Hepatic stellate cell (primary cell): ENCODE data around the gene PTPRQ.

Experiments used
- DNase-seq: peaks from one replicate; pipeline ENCODE4 v3.0.0; 2011; ENCODE audit warnings: low spot score

The PTPRQ gene

DNA sequence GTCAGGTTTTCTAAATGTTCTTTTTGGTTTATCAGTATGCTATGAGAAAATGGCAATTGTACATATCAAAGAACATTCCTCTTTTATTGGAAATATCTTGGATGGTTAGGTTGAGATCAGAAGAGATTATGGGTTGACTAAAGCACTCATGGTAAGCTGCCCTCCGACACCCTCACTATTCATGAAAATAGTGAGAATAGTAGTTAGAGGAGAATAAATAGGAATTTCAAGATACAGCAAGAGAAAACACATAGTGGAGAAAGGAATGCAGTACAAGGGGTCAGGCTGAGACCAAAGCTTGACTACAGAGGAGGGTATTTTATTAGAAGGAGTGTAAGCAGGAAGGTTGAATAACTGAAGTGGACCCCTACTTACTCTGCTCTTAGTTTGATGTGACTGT lies 112.5 kb downstream of the PTPRQ start:
- no peak for DNase-seq

DNA sequence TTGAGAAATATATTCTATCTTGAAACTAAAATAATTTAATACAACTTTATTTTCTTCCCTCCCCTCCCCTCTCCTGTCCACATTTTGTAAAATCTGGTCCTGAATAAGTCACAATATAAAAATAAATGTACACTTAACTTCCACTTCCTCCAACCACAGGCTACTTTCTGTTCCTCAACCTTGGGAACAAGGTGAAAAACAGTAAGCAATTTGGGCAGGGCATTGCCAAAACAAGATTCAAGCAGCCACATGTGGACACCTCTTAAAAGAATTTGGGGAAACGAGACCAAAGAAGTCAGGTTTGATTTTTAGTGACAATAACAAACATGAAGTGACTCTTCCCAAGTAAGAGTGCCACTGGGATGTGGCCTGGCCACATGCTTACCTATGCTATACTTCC lies 115.7 kb downstream of the PTPRQ start:
- DNase-seq = no peak

DNA sequence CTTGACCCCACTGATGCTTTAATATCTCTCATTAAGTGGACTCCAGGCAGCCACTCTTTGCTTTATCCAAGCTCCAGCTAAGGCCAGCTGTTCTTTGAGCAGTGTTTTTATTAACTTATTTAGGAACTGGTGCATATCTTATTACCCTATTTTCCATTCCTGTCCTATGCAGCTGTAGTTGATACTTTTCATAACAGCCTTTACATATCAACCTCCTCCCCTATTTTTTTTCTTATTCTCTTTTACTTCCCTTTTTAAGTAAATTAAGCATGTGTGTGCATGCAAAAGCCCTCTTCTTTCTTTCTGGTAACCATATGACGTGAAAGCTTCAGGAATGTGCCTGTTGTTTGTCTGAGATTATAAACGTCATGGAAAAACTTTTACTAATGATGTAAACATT lies 121.2 kb downstream of the PTPRQ start:
- no peak for DNase-seq

DNA sequence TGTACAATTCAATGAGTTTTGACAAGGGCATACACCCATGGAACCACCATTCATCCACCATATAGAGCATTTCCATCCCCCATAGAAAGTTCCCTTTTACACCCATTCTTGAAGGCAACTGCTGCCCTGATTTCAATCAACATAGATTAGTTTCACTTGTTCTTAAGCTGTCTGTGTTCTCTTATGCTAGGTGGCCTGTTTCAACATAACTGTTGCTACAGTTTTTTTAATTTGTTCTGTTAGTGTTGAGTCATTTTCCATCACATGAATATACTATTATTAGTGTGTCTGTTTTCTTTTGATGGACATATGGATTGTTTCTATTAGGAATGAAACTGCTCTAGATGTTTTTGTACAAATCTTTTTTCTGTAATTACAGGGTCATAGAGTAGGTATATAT lies 123.4 kb downstream of the PTPRQ start:
- DNase-seq = no peak

DNA sequence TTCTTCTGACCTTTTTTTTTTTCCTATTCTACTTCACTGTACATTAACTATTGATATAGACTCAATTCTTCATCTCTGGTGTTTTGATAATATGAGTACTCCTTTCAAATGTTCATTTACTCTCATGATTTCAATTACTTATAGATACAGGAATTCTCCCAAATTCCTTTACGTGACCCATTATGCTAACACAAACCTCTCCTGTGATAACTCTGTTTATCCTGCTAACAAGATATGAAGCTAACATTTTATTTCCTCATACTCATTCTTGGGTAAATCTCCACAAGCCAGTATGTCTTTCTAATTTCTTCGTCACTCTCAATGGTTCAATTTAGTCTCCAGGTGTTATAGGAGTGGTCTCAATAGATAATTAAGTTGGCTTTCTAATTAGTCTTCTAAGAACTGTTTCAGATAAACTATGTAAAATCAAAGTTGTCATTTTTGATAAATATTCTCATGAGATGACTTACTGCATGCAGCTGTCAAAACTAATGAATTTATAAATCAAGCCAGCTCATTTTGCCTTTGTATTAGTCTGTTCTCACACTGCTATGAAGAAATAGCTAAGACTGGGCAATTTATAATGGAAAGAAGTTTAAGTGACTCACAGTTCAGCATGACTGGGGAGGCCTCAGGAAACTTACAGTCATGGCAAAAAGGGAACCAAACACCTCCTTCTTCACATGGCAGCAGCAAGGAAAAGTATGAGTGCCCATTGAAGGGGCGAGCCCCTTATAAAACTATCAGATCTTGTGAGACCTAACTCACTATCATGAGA lies 132.8 kb downstream of the PTPRQ start:
- DNase-seq = no peak

DNA sequence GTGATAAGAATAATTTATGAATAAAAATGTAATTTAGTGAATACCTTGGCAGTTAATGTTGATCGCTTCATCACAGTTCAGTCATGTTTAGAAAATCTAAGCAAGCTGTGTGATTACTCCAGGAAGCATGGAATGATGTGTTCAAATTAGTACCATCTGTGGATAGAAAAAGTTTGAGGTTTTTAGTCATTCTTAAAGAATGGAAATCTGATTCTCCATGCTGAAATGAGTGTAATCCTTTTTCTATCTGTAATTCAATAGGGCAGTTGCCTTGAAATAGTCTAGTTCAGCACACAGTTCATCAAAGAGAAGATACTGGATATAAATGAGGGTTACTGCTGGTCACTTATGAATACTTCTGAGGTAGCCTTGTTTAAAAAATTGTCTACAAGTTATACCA lies 136.2 kb downstream of the PTPRQ start:
- DNase-seq = peak; percentile 68

DNA sequence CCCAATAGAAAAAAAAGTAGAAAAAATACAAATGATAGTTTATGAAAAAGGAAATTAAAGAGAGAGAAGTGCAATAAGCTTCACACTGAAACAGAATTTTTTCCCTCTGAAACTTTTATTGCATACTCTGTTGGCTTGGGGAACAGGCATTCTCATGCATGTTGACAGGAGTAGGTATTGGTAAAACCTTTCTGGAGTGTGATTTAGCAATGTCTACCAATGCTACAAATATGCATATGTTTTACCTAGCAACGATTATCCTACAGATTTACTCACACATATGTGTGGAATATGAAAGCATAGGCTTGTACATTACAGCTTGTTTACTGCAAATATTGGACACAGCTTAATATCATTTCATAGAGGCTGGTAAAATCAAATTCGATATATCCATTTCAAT lies 137.7 kb downstream of the PTPRQ start:
- no peak for DNase-seq

DNA sequence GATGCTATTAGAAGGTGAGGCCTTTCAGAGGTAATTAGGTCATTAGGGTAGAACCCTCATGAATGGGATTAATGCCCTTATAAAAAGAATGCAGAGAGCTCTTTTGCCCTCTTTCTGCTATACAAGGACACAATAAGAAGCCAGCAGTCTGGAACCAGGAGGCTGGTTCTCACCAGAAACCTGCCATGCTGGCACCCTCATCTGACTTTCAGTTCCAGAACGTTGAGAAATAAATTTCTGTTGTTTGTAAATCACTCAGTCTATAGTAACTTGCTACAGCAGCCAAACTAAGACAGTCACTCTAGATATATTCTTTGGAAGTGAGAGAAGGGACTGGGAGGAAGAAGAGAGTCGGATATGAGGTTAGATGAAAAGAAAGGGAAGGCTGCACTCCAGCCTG lies 138.4 kb downstream of the PTPRQ start:
- no peak for DNase-seq

DNA sequence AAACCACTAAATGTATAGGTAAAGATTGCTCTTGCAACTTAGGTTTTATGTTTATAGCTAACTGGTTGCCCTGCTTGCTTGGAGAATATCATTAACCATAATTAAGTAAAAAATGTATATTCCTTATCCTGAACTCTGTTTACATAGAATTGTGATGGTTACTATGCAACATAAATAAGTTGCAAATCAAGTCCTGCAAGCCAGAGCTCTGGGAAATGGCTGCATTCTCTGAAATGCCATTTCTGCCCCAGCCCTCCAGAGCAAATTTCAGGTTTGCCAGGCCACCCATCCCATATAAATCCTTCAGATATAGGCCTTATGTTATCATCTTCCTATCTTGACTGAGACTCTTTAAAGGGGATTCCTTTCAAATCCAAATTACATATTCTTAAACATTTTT lies 145.0 kb downstream of the PTPRQ start:
- DNase-seq = no peak

DNA sequence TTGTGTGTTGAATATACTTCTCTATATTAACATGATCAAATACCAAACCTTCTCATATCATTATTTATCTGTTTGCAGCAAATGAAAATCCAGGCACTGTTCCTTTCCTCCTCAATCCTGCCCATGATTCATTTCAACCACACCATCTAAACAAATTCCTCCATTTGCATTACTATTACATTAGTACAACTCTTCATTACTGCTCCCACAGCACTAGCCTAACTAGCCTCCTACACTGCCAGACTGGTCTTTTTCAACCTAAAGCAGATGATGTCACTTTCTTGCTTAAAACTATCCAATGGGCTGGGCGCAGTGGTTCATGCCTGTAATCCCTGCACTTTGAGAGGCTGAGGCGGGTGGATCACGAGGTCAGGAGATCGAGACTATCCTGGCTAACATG lies 146.1 kb downstream of the PTPRQ start:
- no peak for DNase-seq

DNA sequence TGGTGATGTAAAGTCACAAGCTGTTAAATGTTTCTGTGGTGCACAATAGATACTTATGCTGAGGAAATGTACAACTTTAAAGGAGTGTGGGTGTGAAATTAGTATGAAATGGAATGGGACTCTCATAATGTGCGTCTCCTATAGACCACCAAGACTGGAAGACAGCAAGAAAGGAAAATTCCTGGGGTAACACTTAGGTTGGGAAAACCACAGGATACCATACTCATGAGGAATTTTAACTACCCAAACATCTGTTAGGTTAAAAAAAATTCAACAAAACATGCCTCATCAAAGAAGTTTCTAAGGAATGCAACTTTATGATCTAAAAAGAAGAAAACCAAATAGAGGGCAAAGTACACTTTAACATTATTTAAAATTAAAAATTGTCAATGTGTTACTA lies 149.7 kb downstream of the PTPRQ start:
- DNase-seq = peak; percentile 8

DNA sequence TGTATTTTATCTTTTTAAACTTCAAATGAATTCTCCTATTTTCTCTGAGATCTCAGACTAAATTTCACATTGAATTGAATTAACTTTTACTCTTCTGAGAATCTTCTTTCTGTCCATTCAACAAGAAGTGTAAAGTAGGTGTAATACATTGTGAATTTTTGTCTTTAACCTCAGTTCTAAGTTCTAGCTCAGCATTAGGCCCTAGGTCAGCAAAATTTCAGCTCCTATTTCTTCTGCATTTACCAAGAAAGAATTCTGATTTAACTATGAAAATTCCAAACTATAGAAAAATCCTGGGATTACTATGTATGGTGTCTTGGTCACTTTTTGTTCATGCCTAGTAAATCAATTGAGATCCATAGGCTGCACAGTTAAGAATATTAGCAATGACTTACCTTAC lies 152.5 kb downstream of the PTPRQ start:
- DNase-seq = no peak

DNA sequence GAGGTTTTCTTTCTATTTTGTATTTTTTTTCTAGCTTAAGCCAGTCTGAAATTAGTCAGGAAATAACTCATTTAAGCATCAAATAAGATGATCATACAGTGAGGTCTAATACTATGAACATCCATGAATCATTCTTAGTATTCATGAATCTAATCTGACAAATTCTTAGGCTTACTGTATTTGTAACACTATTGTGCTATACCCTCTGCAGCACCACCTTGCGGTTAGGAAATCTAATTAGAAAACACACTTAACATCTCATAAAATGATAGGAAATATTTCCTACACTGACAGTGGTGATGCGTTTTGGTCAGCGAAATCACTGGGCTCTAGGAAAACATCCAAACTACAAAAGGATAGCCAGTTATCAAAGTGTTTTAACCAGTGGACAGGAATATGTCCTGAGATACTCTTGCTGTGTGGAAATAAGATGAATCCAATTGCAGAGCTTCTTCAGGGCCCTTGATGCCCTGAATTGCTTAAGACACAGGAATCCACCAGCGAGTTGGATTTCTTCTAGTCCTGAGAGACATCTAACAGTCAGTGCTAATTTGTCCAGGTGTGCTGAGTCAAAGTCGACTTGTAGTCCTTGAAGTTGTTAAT lies 154.1 kb downstream of the PTPRQ start:
- DNase-seq = no peak

DNA sequence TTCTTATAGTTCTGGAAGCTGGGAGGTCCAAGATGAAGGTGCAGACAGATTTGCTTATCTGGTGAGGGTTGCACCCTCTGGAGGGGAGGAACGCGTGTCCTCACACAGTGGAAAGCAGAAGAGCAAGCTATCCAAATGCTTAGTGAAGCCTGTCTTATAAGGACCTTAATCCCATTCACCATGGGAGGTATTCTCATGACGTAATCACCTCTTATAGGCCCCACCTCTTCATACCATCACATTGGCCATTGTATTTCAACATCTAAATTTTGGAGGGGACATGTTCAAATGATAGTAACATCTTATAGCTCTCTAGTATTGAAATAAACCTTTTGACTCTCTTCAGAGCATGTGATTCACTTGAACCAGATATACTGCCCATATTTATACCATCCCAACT lies 158.4 kb downstream of the PTPRQ start:
- DNase-seq = no peak

DNA sequence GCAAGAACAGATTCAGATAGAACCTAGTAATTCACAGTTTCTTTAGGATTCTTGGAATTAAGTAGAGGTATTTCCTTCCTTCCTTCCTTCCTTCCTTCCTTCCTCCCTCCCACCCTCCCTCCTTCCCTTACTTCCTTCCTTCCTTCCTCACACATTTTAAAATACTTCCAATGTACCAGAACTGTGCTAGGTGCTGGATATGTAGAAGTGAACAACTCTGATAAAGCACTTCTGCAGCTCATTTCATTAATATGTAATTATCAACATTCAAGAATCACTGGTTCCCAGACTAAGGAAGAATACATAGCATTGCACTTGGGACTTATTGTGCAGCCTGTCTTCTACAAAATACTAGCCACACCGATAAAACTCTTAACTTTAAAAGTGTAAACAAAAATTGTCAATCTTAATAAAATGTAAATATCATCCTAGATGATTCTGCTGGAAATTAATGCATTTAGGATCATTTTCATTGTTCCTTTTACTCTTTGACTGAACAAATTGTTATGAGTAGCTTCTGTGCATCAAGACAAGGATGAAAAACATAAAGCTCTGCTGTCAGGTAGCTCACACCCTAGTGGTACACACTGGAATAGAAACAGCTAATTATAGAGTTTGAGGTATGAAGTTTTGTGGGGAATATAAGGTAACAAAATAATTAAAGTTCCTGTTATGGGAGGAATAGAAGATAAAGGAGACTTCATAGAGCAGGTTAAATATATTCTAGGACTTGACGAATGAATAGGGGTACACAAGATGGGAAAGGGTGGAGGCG lies 163.5 kb downstream of the PTPRQ start:
- DNase-seq = no peak

DNA sequence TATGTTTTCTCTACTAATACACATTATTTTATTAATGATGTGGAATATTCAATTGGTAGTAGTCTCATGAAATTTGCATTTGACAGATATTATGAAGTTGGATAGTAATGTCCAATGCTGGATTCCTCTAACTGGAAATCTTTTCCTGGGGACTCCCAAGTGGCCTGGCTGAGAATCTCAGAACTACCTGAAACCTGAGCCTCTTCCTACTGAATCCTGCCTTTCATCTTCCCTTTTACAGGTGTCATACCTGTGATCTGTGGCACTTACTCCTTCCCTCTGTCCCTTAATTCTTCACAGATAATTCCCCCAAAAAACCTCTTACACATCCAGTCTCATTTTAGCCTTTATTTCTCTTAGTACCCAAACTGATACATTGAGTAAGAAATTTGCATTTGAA lies 173.7 kb downstream of the PTPRQ start:
- DNase-seq = no peak

DNA sequence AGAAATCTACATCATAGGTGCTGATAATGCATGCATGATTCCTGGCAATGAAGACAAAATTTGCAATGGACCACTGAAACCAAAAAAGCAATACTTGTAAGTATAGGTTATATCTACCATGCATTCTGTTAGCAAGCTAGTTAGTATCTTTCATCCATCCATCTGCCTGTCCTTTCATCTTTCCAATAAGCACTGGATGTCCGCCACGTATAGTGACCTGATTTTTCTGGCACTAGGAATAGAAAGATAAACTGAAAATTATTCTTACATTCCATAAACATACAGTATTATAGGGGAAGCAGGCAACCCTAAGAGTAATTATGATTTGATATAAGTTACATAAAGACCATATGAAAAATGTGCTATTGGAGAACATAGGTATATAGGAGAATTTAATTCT lies 176.2 kb downstream of the PTPRQ start:
- no peak for DNase-seq

DNA sequence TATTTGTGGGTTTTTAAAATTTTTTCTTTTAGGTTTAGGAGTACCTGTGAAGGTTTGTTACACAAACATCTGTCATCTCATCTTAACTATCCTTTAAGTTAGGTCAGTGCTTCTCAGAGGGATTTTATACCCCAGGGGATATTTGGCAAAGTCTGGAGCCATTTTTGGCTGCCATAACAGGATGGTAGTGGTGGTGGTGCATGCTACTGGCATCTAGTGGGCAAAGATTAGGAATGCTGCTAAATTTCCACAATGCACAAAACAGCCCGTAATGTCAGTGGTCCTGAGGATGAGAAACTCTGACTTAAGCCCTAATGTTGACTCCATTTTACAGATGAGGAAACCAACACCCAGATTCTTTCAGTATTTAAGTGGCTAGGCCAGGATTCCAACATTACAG lies 178.2 kb downstream of the PTPRQ start:
- DNase-seq = no peak

DNA sequence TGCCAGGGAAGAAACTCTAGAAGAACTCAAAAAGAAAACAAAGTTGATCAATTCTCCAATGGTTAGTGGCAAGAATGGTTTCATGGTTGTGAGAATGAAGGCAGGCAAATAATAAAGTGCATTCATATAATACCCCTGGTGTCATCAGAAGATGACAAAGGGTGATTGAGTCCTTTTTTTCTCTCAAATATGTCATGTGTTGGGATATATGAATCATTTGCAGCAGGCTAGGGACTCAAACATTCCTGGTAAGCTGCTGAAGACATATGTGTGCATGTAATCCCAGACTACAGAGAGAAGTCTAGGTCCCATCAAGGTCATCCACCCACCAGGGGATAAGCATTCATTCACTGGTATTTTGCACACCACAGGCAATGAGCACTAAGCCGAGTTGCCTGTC lies 181.0 kb downstream of the PTPRQ start:
- DNase-seq = no peak

DNA sequence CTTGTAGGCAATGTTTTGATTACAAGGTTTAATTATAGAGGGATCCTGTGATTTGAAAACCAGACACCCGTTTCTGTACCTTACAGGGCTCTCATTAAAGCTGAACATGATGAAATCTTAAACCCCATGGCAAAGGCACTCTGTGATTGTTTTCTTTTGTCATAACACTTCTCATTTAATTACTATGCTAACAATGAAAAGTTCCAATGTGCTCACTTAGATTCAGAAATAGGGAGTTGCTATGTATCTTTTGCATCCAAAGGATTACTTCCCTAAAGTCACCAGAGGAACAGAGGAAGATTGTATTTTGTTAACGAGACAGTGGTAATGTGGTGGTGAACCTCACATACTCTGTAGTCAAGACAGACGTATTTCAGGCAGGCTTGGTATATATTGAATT lies 181.9 kb downstream of the PTPRQ start:
- no peak for DNase-seq

DNA sequence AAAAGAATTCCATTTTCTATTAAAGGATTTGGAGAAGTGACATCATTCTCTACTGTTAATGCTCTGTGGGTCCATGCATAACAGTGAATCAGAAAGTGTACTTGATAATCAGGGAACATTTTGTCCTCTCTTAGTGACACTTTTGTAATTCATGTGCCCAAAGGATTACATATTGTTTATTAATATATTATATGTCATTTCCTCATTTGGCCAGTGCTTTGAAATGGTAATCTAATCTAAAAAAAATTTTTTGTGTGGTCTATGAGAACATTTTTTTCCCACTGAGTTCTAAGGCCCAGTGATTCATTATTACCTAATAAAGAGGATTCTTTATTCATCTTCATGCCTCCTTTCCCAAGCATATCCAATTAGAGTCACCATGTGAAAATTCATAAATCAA lies 183.7 kb downstream of the PTPRQ start:
- DNase-seq = no peak

DNA sequence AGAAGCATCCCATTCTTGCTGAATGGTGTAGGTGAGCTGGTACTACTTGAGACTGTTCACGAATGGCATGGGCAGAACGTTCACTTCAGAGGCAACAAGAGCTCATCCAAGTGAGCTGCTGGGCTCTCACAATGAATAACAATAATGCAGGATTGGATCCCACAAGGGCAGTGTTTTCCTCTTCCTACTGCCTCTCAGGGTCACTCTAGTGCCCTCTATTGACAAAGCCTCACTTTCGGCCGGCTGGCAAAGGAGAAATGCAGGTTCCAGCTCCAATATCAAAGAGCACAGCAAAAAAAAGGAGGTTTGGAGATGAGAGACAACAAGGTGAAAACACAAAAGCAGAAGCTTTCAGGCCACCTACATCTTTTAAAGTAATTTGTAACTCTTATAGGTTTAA lies 188.8 kb downstream of the PTPRQ start:
- DNase-seq = no peak

DNA sequence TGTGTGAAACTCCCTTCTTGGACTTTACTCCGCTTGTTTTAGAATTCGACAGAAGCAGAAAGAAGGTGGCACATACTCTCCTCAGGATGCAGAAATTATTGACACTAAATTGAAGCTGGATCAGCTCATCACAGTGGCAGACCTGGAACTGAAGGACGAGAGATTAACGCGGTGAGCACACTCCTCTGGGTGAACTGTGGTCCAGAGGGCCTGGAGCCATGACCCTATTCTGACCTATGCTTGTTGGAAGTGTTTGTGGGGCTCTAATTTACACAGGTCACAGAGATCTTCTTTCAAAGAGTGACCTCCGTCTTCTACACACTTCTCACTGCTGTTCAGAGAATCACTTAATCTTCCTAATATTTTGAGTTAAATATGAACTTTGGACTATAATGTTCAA lies 190.9 kb downstream of the PTPRQ start:
- DNase-seq = no peak
